ENCODE data around the gene TPR.
A peak's percentile ranks its signal among the peaks of the same experiment; 100 is the strongest.
"Not testable (repeated sequence)": the region's sequence is repeated elsewhere in the genome, so short reads cannot be mapped to it uniquely, and the experiment has no call there.

The TPR gene

DNA sequence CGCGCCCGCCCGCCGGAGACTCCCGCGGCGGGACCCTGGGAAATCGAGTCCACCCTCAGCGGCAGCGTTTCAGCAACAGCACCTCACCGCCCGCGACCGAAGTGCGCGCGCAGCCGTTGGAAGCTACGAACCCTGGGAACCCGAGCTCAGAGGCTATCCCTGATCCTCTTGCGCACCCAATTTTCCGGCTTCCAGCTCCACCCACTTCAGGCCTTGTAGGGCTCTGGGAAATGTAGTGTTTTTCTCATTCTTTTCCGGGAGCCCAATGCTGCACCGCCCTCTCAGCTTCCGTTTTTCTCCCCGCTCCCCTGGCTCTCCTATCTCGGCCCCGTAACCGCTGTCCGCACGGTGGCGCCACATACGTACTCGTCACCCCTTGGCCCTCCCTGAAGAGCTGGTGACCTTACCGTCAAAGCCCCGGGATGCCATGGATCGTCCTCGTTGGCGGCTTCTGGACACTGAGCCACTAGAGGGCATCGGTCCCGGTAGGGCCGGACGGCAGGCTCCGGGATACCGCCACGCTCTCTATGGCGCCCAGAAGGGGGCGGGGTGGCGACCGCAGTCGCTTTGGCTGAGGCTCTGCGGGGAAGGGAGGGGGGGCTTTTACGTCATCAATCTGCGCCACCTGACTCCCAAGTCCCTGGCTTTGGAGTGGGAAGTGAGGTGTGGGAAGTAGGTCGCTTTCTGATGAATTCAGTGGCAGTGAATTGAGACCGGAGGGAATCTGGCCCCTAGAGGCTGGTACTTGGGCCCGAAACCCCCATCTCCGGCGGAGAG, at the start of gene TPR, which contains the start of gene ODR4:
TPR (minus strand) TSS at position 102 of the 777 bp plus-strand sequence. CDS start 225 bp downstream, outside the sequence.
ODR4 (plus strand) TSS at position 687 of the 777 bp plus-strand sequence. CDS start 3,948 bp downstream, outside the sequence.
- Mint-ChIP-seq H3K4me1 (peaks cover 16% of the 10 kb centered on the region), H3K4me3 (peak within 1 kb of the TSS; percentile 81), H3K27me3 (no peaks in the 10 kb centered on the region), H3K36me3 (peaks cover 32% of the 10 kb centered on the region), H3K27ac (peak within 1 kb of the TSS; percentile 94), H3K9me3 (no peaks in the 10 kb centered on the region)
- peak; percentile 96 for ATAC-seq

DNA sequence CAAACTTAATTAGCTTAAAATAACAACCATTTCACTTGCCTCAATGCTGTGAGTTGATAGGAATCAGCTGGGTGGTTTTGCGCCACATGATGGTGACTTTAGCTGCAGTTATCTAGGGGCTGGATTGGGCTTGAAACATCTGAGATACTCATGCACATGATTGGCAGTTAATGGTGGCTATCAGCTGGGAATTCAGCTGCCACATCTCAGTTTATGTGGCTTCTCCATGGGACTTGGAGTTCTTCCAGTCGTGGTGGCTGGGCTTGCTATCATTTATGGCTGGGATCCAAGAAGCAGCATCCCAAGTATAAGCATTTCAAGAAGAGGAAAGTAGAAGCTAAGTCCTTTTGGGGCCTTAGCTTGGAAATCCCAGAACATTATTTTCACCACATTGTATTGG, 49.5 kb upstream of the TPR start:
- no peaks in the 10 kb centered on the region for H3K4me1 Mint-ChIP-seq
- no peaks in the 10 kb centered on the region for H3K27me3 Mint-ChIP-seq
- no peak for ATAC-seq
- no peak overlapping the region for H3K4me3 Mint-ChIP-seq
- H3K9me3 Mint-ChIP-seq = no peaks in the 10 kb centered on the region
- no peak overlapping the region for H3K27ac Mint-ChIP-seq
- peaks cover 24% of the 10 kb centered on the region for H3K36me3 Mint-ChIP-seq

DNA sequence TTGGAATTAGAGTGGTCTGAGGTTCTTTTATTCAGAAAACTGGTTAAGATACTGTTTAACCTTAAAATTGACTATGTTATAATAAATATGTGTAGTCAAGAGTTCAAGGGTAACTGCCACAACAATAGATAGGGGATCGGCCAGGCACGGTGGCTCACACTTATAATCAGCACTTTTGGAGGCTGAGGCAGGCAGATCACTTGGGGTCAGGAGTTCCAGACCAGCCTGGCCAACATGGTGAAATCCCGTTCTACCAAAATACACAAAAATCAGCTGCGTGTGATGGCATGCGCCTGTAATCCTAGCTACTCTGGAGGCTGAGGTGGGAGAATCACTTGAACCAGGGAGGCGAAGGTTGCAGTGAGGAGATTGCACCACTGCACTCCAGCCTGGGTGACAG, 46.4 kb upstream of the TPR start:
- no peaks in the 10 kb centered on the region for H3K4me1 Mint-ChIP-seq
- H3K9me3 Mint-ChIP-seq = no peaks in the 10 kb centered on the region
- H3K4me3 Mint-ChIP-seq = no peak overlapping the region
- no peak overlapping the region for H3K27ac Mint-ChIP-seq
- no peak for ATAC-seq
- peaks cover 26% of the 10 kb centered on the region for H3K36me3 Mint-ChIP-seq
- H3K27me3 Mint-ChIP-seq = no peaks in the 10 kb centered on the region

DNA sequence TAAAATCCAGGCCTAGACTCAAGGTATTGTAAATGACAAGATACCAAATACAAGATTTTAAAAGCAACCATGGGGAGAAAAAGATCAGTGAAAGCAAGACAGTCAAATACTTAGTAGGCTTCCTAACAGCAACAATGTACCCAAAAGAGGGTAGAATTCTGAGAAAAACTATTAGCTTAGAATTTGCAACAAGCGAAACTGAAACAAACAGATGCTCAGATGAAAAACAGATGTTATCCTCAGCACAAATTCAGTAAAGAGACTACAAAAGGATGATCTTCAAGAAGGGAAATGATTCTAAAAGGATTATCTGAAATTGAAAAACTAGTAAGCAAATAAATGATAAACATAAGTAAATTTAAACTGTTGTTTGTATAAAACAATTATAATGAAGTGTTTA, 45.9 kb upstream of the TPR start:
- no peaks in the 10 kb centered on the region for H3K9me3 Mint-ChIP-seq
- H3K27me3 Mint-ChIP-seq = no peaks in the 10 kb centered on the region
- H3K4me3 Mint-ChIP-seq = no peak overlapping the region
- no peaks in the 10 kb centered on the region for H3K4me1 Mint-ChIP-seq
- H3K27ac Mint-ChIP-seq = no peak overlapping the region
- peaks cover 21% of the 10 kb centered on the region for H3K36me3 Mint-ChIP-seq
- no peak for ATAC-seq

DNA sequence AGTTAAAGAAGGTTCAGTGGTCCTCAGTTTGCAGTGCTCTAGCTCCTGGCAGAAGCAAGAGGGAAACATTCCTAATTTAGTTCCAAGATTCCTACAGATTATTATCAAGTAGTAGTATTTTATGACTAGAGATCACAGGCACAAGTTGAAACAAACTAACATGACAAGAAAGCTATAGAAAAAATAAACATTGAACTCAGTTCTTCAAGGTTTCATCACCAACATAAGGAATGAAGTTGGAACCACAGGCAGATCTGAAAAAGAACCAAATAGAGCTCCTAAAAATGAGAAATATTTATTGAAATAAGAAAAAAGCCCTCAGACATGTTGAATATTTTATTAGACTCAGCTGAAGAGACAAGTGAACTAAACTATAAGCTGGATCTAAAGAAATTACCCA, 45.3 kb upstream of the TPR start:
- H3K36me3 Mint-ChIP-seq = peaks cover 21% of the 10 kb centered on the region
- H3K4me1 Mint-ChIP-seq = no peaks in the 10 kb centered on the region
- no peaks in the 10 kb centered on the region for H3K9me3 Mint-ChIP-seq
- ATAC-seq = no peak
- H3K27ac Mint-ChIP-seq = no peak overlapping the region
- H3K4me3 Mint-ChIP-seq = no peak overlapping the region
- H3K27me3 Mint-ChIP-seq = no peaks in the 10 kb centered on the region

DNA sequence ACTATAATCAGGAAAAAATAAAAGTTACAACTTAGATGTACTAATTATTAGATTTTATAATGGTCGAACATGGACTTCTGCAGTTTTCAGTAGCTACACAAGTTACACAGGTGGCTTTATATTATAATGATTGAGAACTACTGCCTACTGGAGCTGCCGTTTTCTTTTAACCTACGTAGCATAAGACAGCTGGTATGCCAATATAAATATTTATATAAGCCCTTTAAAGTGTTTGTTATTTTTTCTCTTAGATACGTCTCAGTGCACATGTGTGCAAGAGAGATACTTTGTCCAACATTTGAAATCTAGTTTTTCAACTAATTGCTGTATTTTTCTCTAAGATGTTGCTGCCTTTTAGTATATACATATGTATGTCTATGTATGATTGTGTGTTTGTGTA, 43.5 kb upstream of the TPR start:
- no peak for ATAC-seq
- Mint-ChIP-seq H3K9me3 (no peaks in the 10 kb centered on the region), H3K27ac (no peak overlapping the region), H3K4me3 (no peak overlapping the region), H3K4me1 (no peaks in the 10 kb centered on the region), H3K36me3 (peaks cover 21% of the 10 kb centered on the region), H3K27me3 (no peaks in the 10 kb centered on the region)

DNA sequence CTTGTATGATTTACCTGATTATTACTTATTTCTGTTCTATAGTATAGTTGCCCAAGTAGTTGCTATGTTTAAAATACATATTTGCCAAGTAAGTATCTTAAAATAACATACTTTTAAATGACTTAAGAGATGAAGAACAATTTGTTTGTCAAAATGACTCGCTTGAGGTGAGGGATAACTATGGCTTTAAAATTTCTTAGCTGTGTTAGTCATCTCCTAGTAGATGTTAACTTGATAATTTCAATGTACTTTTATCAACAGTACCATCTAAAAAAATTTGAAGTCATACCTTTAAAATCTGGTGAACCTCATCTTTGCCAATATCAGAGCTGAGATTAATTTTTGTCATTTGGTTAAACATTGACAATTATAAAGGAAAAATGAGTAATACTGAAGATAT, 38.3 kb upstream of the TPR start:
- H3K4me3 Mint-ChIP-seq = no peak overlapping the region
- no peaks in the 10 kb centered on the region for H3K27me3 Mint-ChIP-seq
- ATAC-seq = no peak

DNA sequence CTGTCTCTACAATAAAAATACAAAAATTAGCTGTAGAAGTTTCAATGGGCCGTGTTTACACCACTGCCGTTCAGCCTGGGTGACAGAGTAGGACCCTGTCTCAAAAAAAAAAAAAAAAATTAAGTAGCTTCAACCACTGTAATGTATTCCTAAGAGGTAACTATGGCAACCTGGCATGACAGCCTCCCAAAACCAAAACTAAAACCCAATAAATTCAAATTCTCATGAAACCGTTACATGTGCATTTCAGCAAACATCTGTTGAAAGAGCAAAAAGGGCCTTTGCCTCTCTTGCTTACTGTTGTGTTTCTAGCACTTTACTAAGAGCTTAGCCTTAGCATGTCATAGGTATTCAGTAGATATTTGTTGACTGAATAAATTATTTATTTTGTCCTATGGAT, 34.0 kb upstream of the TPR start:
- ATAC-seq = no peak
- H3K4me1 Mint-ChIP-seq = no peaks in the 10 kb centered on the region
- no peak overlapping the region for H3K4me3 Mint-ChIP-seq
- H3K36me3 Mint-ChIP-seq = peaks cover 21% of the 10 kb centered on the region
- no peaks in the 10 kb centered on the region for H3K27me3 Mint-ChIP-seq
- no peak overlapping the region for H3K27ac Mint-ChIP-seq
- no peaks in the 10 kb centered on the region for H3K9me3 Mint-ChIP-seq

More for the DNA sequence above, 38.3 kb upstream of the TPR start:
- H3K27ac Mint-ChIP-seq = no peak overlapping the region
- H3K9me3 Mint-ChIP-seq = no peaks in the 10 kb centered on the region
- H3K36me3 Mint-ChIP-seq = no peaks in the 10 kb centered on the region
- H3K4me1 Mint-ChIP-seq = no peaks in the 10 kb centered on the region

DNA sequence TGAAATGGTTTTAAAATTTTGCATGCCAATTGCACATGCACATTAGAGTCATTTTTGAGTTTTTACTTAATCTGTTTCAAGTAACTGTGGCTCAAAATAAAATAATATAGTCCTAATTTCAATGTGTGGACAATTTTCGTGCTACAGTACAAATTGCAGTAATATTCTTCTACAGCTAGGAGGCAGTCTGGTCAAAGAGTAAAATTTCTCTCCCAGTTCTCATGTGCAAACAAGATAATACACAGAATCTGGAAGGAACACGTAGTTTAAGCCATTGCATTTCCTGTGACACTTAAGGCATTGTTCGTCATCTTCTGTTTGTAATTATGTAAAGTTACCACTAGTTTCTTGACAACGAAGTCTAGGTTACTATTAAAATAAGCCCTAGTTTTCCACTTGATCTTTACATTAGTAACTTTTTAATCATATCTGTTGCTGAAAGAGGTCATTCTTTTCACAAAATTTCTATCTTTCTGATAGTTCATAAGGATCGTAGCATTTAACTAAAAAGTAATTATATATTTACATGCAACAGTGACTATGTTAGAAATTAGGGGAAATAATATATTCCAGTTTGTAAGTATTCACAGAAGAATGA, 29.5 kb upstream of the TPR start:
- Mint-ChIP-seq H3K27ac (no peak overlapping the region), H3K36me3 (peaks cover 40% of the 10 kb centered on the region), H3K4me1 (no peaks in the 10 kb centered on the region), H3K27me3 (no peaks in the 10 kb centered on the region), H3K4me3 (no peak overlapping the region), H3K9me3 (no peaks in the 10 kb centered on the region)
- ATAC-seq = no peak

DNA sequence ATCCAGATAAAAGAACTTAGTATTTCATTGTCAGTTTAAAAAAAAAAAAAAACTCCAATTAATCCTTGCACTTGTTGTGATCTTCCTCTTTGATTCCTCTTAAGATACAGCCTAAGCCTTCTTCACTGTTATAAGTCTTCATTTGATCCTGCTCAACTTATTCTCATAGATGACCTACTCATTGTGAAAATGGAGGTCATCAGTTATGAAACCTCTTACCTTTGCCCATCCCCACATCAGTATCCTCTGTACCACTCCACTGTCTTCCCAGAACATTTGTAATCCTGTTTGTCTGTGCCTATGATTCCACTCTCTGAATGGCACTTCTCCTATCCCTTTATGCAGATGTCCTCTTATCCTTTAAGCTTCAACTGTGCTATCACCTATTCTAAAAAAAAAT, 28.6 kb upstream of the TPR start:
- H3K27me3 Mint-ChIP-seq = no peaks in the 10 kb centered on the region
- peaks cover 40% of the 10 kb centered on the region for H3K36me3 Mint-ChIP-seq
- no peak overlapping the region for H3K4me3 Mint-ChIP-seq
- H3K27ac Mint-ChIP-seq = no peak overlapping the region
- no peak for ATAC-seq
- H3K9me3 Mint-ChIP-seq = no peaks in the 10 kb centered on the region
- no peaks in the 10 kb centered on the region for H3K4me1 Mint-ChIP-seq

DNA sequence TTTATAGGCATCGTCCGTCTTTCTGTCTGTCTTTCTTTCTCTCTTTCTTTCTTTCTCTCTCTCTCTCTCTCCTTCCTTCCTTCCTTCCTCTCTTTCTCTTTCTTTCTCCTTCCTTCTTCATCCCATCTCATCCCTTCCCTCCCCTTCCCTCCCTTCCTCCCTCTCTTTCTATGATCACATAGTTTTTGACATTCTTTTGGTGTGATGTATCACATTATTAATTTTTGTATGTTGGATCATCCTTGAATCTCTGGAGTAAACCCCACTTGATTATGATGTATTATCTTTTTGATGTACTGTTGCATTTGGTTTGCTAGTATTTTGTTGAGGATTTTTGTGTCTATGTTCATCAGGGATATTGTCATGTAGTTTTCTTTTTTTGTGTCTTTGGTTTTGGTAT, 26.4 kb upstream of the TPR start:
- H3K4me3 Mint-ChIP-seq, H3K27me3 Mint-ChIP-seq, ATAC-seq, H3K27ac Mint-ChIP-seq, H3K9me3 Mint-ChIP-seq, H3K4me1 Mint-ChIP-seq: not testable (repeated sequence)
- H3K36me3 Mint-ChIP-seq = peaks cover 34% of the 10 kb centered on the region

DNA sequence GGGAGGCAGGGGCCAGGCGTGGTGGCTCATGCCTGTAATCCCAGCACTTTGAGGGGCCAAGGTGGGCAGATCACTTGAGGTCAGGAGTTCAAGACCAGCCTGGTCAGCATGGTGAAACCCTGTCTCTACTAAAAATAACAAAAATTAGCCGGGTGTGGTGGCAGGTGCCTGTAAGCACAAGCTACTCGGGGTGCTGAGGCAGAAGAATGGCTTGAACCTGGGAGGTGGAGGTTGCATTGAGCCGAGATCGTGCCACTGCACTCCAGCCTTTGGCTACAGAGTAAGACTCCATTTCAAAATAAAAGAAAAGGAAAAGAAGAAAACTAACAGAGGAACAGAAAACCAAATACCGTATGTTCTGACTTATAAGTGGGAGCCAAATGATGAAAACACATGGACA, 17.7 kb upstream of the TPR start:
- ATAC-seq, H3K27ac Mint-ChIP-seq, H3K27me3 Mint-ChIP-seq, H3K4me3 Mint-ChIP-seq, H3K4me1 Mint-ChIP-seq, H3K9me3 Mint-ChIP-seq: not testable (repeated sequence)
- peaks cover 47% of the 10 kb centered on the region for H3K36me3 Mint-ChIP-seq

DNA sequence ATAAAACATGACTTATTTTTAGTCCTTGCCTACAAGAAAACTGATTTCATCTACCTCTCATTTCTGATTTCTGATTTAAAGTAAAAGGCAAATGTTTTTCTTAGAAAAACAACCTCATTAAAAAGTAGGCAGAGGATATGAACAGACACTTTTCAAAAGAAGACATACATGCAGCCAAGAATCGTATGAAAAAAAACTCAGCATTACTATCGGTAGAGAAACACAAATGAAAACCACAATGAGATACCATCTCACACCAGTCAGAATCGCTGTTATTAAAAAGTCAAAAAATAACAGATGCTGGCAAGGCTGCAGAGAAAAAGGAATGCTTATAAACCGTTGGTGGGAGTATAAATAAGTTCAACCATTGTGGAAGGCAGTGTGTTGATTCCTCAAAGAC, 16.8 kb upstream of the TPR start:
- Mint-ChIP-seq H3K4me1 (no peaks in the 10 kb centered on the region), H3K36me3 (peaks cover 40% of the 10 kb centered on the region), H3K27me3 (no peaks in the 10 kb centered on the region), H3K9me3 (no peaks in the 10 kb centered on the region), H3K4me3 (no peak overlapping the region), H3K27ac (no peak overlapping the region)
- ATAC-seq = no peak

DNA sequence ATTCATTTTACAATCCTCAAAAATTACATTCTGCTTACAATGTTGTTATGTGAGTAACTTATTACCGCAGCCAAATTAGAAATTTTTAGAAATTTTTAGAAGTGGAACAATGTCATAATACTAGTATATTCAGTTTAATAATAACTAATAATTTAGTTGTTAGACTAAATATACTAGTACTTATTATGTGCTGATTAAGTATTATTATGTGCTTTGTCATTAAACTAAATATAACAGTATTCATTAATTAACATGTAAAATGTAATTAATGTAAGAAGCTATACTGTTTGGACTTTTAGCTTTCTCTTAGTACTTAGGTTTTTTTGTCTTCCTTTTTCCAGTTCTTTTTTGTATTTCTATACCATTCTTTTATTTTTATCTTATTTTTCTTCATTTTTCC, 15.9 kb upstream of the TPR start:
- H3K27me3 Mint-ChIP-seq = no peaks in the 10 kb centered on the region
- H3K9me3 Mint-ChIP-seq = no peaks in the 10 kb centered on the region
- H3K4me1 Mint-ChIP-seq = no peaks in the 10 kb centered on the region
- no peak overlapping the region for H3K4me3 Mint-ChIP-seq
- no peak for ATAC-seq
- peaks cover 36% of the 10 kb centered on the region for H3K36me3 Mint-ChIP-seq
- no peak overlapping the region for H3K27ac Mint-ChIP-seq

DNA sequence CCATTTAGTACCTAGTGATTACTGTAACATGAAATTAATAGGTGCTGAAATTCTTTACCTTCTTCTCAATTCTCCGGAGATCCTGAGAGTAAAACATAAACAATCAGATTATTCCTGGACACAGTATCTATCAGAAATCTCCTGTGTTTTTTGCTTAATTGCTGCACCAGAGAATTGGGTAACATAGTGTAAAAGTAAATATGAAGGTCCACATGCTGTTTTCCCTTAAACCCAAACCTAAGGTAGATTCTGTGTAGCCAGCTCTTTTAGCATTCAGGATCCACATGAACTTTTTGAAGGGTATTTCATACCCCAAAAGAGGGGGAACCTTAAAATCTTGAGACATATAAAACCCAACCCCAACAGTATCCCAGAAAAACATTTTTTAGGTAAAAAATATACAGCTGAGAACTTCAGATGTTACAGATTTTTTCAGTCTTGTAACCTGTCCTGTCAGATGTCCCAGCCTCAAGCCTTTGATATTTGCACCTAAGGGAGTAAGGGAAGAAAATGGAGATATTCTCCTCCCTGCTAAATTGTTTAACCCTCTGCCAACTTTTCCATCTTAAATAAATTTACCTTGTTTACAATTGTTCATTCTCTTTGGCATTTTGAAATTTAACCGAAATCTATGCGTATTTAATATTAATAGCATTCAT, 11.8 kb upstream of the TPR start:
- Mint-ChIP-seq H3K27ac (no peak overlapping the region), H3K4me1 (peaks cover 3% of the 10 kb centered on the region), H3K9me3 (no peaks in the 10 kb centered on the region), H3K4me3 (no peak overlapping the region), H3K27me3 (no peaks in the 10 kb centered on the region), H3K36me3 (peaks cover 32% of the 10 kb centered on the region)
- ATAC-seq = no peak

DNA sequence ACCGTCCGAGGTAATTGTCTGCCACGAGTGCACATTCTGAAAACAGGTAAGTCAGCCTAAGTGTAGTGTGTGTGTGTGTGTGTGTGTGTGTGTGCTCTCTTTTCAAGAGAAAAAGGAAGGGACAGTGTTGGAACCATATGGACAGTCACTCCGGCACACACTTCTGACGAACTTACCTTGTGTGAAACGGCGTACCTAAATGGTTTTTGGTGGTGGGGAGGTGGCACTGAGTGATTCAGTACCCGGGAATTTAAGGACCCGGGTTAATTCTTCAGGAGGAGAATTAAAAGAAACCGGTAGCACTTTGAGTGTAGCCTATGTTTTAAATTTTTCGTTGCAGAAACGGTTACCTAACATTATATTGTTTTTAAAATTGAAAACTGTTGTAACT, 871 bp upstream of the TPR start:
- Mint-ChIP-seq H3K9me3 (no peaks in the 10 kb centered on the region), H3K4me1 (peaks cover 15% of the 10 kb centered on the region), H3K36me3 (peaks cover 33% of the 10 kb centered on the region), H3K4me3 (peak overlapping the region; percentile 81), H3K27ac (peak overlapping the region; percentile 94), H3K27me3 (no peaks in the 10 kb centered on the region)
- ATAC-seq = peak; percentile 38

Data from stimulated activated memory B cell treated with anti-CD40 and anti-IgM and Interleukin-4, amounts not matched to agents 10 μg/mL and 1 μg/mL and 100 μg/mL, for 72 hours (primary cell).